H1 (cell line): ENCODE data around the gene ATP6V1G3. TPM values are rescaled to one million over a fixed set of nuclear protein-coding genes. Genes with fewer than 3 reads are reported as not detected.

Experiments used
- CTCF ChIA-PET: fragments of 300-600 bp; sonication (Branson Sonifier 250); formaldehyde crosslinking; loops from one replicate; lab custom pipeline; 2021; ENCODE audit not compliant: partially characterized antibody; lab: Charles Lee
- POLR2A ChIA-PET: fragments of 300-600 bp; sonication (Branson Sonifier 250); formaldehyde crosslinking; loops from one replicate; lab custom pipeline; 2021; ENCODE audit warnings: inconsistent platforms; ENCODE audit not compliant: partially characterized antibody; lab: Charles Lee
- DNase-seq, 2 experiments: peaks; one replicate each; pipeline versions ENCODE4 v3.0.0 to v3.0.0-alpha.2; 2010 to 2022; ENCODE audit warnings: low spot score in 2 of 2, low read depth in 1 of 2, mixed read lengths in 1 of 2
- FAIRE-seq: peaks from 2 replicates; lab custom pipeline; 2011; peaks lifted over from hg19 to GRCh38; lab: Jason Lieb, UNC
- H2AFZ ChIP-seq: 2 replicates; pipeline ENCODE4 v1.8.1; 2012; ENCODE audit warnings: low read length, inconsistent platforms
- H2AK5ac ChIP-seq: 2 replicates; pipeline ENCODE4 v1.6.1; 2013; ENCODE audit warnings: low read depth, low read length
- H2BK120ac ChIP-seq: replicated peaks from 2 replicates; pipeline ENCODE3; 2013; ENCODE audit warnings: low read depth, low read length, inconsistent platforms
- H2BK12ac ChIP-seq: 2 replicates; pipeline ENCODE4 v1.6.1; 2013; ENCODE audit warnings: low read depth, low read length
- H2BK15ac ChIP-seq: 2 replicates; pipeline ENCODE4 v1.6.1; 2013; ENCODE audit warnings: low read length
- H2BK20ac ChIP-seq: 2 replicates; pipeline ENCODE4 v1.6.1; 2013; ENCODE audit warnings: low read length
- H2BK5ac ChIP-seq: 2 replicates; pipeline ENCODE4 v1.6.1; 2013; ENCODE audit warnings: low read depth, low read length
- H3K14ac ChIP-seq: 2 replicates; pipeline ENCODE4 v1.6.1; 2013; ENCODE audit warnings: inconsistent platforms; ENCODE audit not compliant: insufficient read length
- H3K18ac ChIP-seq: 2 replicates; pipeline ENCODE4 v1.6.1; 2013; ENCODE audit warnings: low read length; ENCODE audit errors: extremely low read depth
- H3K23ac ChIP-seq: 2 replicates; pipeline ENCODE4 v1.6.1; 2013; ENCODE audit warnings: inconsistent platforms; ENCODE audit not compliant: insufficient read length
- H3K23me2 ChIP-seq: 2 replicates; pipeline ENCODE4 v1.6.1; 2013; ENCODE audit warnings: low read depth, low read length
- H3K27ac ChIP-seq: 2 replicates; pipeline ENCODE4 v1.6.1; 2011; ENCODE audit warnings: low read depth, low read length, inconsistent platforms
- H3K27me3 ChIP-seq, 4 experiments: replicated peaks in 1 of 4; 1 replicate in 1 of 4; 2 replicates in 3 of 4; pipeline versions ENCODE4 v1.6.1 to v1.8.1; 2011 to 2013; ENCODE audit warnings: low read length in 3 of 4, mild to moderate bottlenecking in 3 of 4, inconsistent platforms in 2 of 4, mixed read lengths in 2 of 4, moderate library complexity in 1 of 4; ENCODE audit not compliant: control insufficient read depth in 3 of 4, insufficient read depth in 3 of 4; ENCODE audit errors: extremely low read depth in 1 of 4
- H3K36me3 ChIP-seq, 4 experiments: 2 replicates each; pipeline versions ENCODE4 v1.6.1 to v1.8.1; 2011 to 2013; ENCODE audit warnings: mild to moderate bottlenecking in 4 of 4, low read length in 3 of 4, moderate library complexity in 2 of 4, control low read depth in 1 of 4, inconsistent platforms in 1 of 4; ENCODE audit not compliant: insufficient read depth in 4 of 4, control insufficient read depth in 2 of 4
- H3K4ac ChIP-seq: replicated peaks from 2 replicates; pipeline ENCODE3; 2013; ENCODE audit warnings: low read length, low read depth, mixed read lengths, inconsistent platforms; ENCODE audit not compliant: insufficient read length
- H3K4me1 ChIP-seq, 4 experiments: replicated peaks in 1 of 4; 1 replicate in 1 of 4; 2 replicates in 3 of 4; pipeline versions ENCODE4 v1.6.1 to v1.8.1; 2011 to 2013; ENCODE audit warnings: low read length in 3 of 4, inconsistent platforms in 2 of 4, mixed read lengths in 1 of 4; ENCODE audit not compliant: insufficient read depth in 4 of 4, control insufficient read depth in 3 of 4
- H3K4me2 ChIP-seq, 2 experiments: 2 replicates each; pipeline versions ENCODE4 v1.6.1 to v1.8.1; 2011 to 2013; ENCODE audit warnings: low read depth in 2 of 2, low read length in 2 of 2, control low read depth in 1 of 2, inconsistent platforms in 1 of 2, mild to moderate bottlenecking in 1 of 2; ENCODE audit not compliant: insufficient read depth in 1 of 2
- H3K4me3 ChIP-seq, 4 experiments: fragments of 200-600, 300-600 bp in 1 of 4; sonication (generic), shearing (Covaris generic), sonication (Bioruptor Twin) in 1 of 4; 2 replicates each; pipeline versions ENCODE4 v1.5.1 to v1.8.1; 2011 to 2016; ENCODE audit warnings: low read length in 4 of 4, low read depth in 3 of 4, control low read depth in 2 of 4, inconsistent platforms in 2 of 4, mild to moderate bottlenecking in 2 of 4, mixed read lengths in 1 of 4, moderate library complexity in 1 of 4; ENCODE audit not compliant: insufficient read depth in 2 of 4; ENCODE audit errors: extremely low read depth in 1 of 4
- H3K56ac ChIP-seq: replicated peaks from 2 replicates; pipeline ENCODE3; 2013; ENCODE audit warnings: low read depth, mild to moderate bottlenecking, mixed read lengths, low read length, inconsistent platforms; ENCODE audit not compliant: insufficient read length
- H3K79me1 ChIP-seq: 2 replicates; pipeline ENCODE4 v1.6.1; 2013; ENCODE audit warnings: low read depth, low read length, control low read depth
- H3K79me2 ChIP-seq, 2 experiments: 2 replicates each; pipeline versions ENCODE4 v1.6.1 to v1.8.1; 2012 to 2013; ENCODE audit warnings: low read length in 2 of 2, mild to moderate bottlenecking in 2 of 2, inconsistent platforms in 1 of 2; ENCODE audit not compliant: insufficient read depth in 2 of 2, control insufficient read depth in 1 of 2
- H3K9ac ChIP-seq, 4 experiments: replicated peaks in 1 of 4; 1 replicate in 1 of 4; 2 replicates in 3 of 4; pipeline versions ENCODE4 v1.6.1 to v1.8.1; 2011 to 2013; ENCODE audit warnings: low read depth in 3 of 4, low read length in 3 of 4, control low read depth in 2 of 4, mild to moderate bottlenecking in 2 of 4, moderate library complexity in 2 of 4, inconsistent platforms in 1 of 4; ENCODE audit errors: extremely low read depth in 1 of 4
- H3K9me3 ChIP-seq, 2 experiments: 2 replicates each; pipeline versions ENCODE4 v1.6.1 to v1.8.1; 2012 to 2013; ENCODE audit warnings: mild to moderate bottlenecking in 2 of 2, moderate library complexity in 2 of 2, control low read depth in 1 of 2, inconsistent platforms in 1 of 2, low read depth in 1 of 2, low read length in 1 of 2, mixed read lengths in 1 of 2; ENCODE audit not compliant: insufficient read depth in 2 of 2
- H4K20me1 ChIP-seq, 2 experiments: replicated peaks in 1 of 2; 2 replicates each; pipeline versions ENCODE3 to v1.8.1; 2011 to 2013; ENCODE audit warnings: inconsistent platforms in 2 of 2, low read length in 2 of 2, mild to moderate bottlenecking in 1 of 2; ENCODE audit not compliant: insufficient read depth in 2 of 2, control insufficient read depth in 1 of 2
- H4K5ac ChIP-seq: 2 replicates; pipeline ENCODE4 v1.6.1; 2013; ENCODE audit warnings: low read length, low read depth, mixed read lengths, inconsistent platforms; ENCODE audit not compliant: insufficient read length
- H4K8ac ChIP-seq: 2 replicates; pipeline ENCODE4 v1.8.0; 2013; ENCODE audit warnings: mild to moderate bottlenecking, moderate library complexity, low read length, inconsistent platforms; ENCODE audit not compliant: insufficient read depth; ENCODE audit errors: extremely low read depth
- H4K91ac ChIP-seq: replicated peaks from 2 replicates; pipeline ENCODE3; 2013; ENCODE audit warnings: low read length, mixed read lengths, inconsistent platforms; ENCODE audit not compliant: insufficient read length
- BACH1 ChIP-seq: IDR thresholded peaks from 2 replicates; pipeline ENCODE4 v1.6.1; 2012; ENCODE audit warnings: low read length, improper control_type of control experiment
- CHD1 ChIP-seq: IDR thresholded peaks from 2 replicates; pipeline ENCODE4 v1.6.1; 2012; ENCODE audit warnings: low read depth, low read length, improper control_type of control experiment
- CREB1 ChIP-seq: IDR thresholded peaks from 2 replicates; pipeline ENCODE4 v1.6.1; 2012; ENCODE audit warnings: inconsistent platforms
- GABPA ChIP-seq: IDR thresholded peaks from 2 replicates; pipeline ENCODE4 v1.6.1; 2011; ENCODE audit warnings: mild to moderate bottlenecking, low read length, moderate library complexity, borderline replicate concordance; ENCODE audit not compliant: insufficient read depth
- KDM4A ChIP-seq: IDR thresholded peaks from one replicate; pipeline ENCODE4 v1.7.1; 2012; ENCODE audit warnings: low read depth, mild to moderate bottlenecking, moderate library complexity, low read length, inconsistent platforms; ENCODE audit not compliant: severe bottlenecking
- POLR2A ChIP-seq, 2 experiments: IDR thresholded peaks; 1 replicate in 1 of 2; 2 replicates in 1 of 2; pipeline ENCODE4 v1.6.1; 2011; ENCODE audit warnings: low read depth in 2 of 2, low read length in 2 of 2, mild to moderate bottlenecking in 2 of 2; ENCODE audit errors: control extremely low read depth in 1 of 2
- RNF2 ChIP-seq: fragments of 200-900, 300-1000 bp; sonication (generic); IDR thresholded peaks from 2 replicates; pipeline ENCODE4 v1.7.1; 2016; ENCODE audit warnings: borderline replicate concordance, low read depth, mild to moderate bottlenecking, antibody characterized with exemption, low read length; ENCODE audit not compliant: poor library complexity, severe bottlenecking; ENCODE audit errors: missing control alignments
- SIRT6 ChIP-seq: IDR thresholded peaks from one replicate; pipeline ENCODE4 v1.7.1; 2012; ENCODE audit warnings: low read length, inconsistent platforms
- SUZ12 ChIP-seq: fragments of 200-600 bp; sonication (generic); IDR thresholded peaks from 2 replicates; pipeline ENCODE4 v1.6.1; 2012; ENCODE audit warnings: mild to moderate bottlenecking, inconsistent platforms, low read length, moderate library complexity, mixed read lengths
- TAF1 ChIP-seq: IDR thresholded peaks from 2 replicates; pipeline ENCODE4 v1.6.1; 2011; ENCODE audit warnings: mild to moderate bottlenecking, low read depth, low read length
- TBP ChIP-seq: IDR thresholded peaks from 2 replicates; pipeline ENCODE4 v1.6.1; 2011; ENCODE audit warnings: low read depth, low read length, improper control_type of control experiment
- WGBS, 2 experiments: shearing (Covaris generic) in 1 of 2; methylation state at CpG; one replicate each; pipeline versions ENCODE4 v1.1.6 to v1.1.7; 2013 to 2015; ENCODE audit warnings: low lambda C conversion rate in 2 of 2, mixed read lengths in 2 of 2, inconsistent platforms in 1 of 2, low coverage in 1 of 2, missing lambda C conversion rate in 1 of 2; ENCODE audit not compliant: insufficient replicate concordance in 2 of 2, insufficient coverage in 1 of 2, insufficient read length in 1 of 2; ENCODE audit errors: extremely low coverage in 1 of 2, missing lambda C conversion rate in 1 of 2; 5-methylcytosine and 5-hydroxymethylcytosine counted together
- polyA plus RNA-seq, 7 experiments: library from polyadenylated mRNA; depleted of rRNA in 3 of 7; stranded (reverse) in 5 of 7; unstranded in 2 of 7; fragments of >200 nt in 5 of 7; fragments of 200-250 nt in 2 of 7; gene quantifications; 1 replicate in 5 of 7; 2 replicates in 1 of 7; 4 replicates in 1 of 7; pipeline versions ENCODE4 v1.2.1 to v1.2.3, GENCODE V29; 2011 to 2013; ENCODE audit warnings: missing spikeins in 2 of 7, mixed read lengths in 2 of 7
- total RNA-seq: library from RNA; stranded (reverse); fragmentation: NEBNext Ultra II Directional; extraction: Animal tissue kit (Norgen Biotek cat#: 25700); gene quantifications from 2 replicates; pipeline ENCODE4 v1.2.1, GENCODE V29; 2021
- TF ChIP-seq, protein P1 (sequence below): IDR thresholded peaks from 2 replicates; pipeline ENCODE4 v1.6.1; 2012; ENCODE audit warnings: low read length, inconsistent platforms

Gene ATP6V1G3
- total and polyA plus RNA-seq, 2 of the 8 experiments (the other 6 are each of a cell fraction or from before 2014, with no cell fraction given) = not detected

DNA sequence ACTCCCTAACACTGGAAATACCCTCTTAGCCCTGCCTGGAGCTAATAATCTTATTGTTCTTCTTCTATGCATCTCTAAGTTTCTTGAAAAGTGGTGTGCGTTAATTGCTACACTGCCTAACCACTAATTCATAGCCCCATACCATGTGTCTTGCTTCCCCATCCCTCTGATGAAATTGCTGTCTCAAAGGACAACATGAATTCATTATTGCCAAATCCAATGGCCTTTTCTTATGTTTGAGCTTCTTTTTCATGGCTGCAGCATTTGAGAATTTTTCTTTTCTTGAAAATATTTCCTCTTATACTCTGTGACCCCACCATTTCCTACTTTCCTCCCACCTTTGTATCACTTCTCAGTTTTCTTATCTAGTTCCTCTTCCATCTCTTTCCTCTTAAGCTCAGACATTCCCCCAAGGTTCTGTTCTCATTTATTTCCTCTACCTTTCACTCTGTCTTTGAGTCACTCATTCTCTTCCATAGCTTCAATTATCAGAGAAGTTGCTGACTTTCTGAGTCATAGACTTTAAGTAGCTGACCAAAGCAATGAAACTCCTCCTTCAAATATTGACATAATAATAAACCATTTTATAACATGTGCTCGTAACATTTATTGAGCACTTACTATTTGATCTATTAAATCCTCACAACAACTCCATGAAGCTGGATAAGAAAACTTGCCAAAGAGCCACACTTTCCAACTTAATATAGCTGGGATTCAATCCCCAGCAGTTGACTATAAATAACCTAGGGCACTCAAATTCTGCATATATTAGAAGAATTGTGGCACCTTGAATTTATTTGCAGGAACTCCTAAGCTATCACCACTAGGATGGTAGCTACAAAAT lies 35.5 kb upstream of the ATP6V1G3 start:
- no peak for FAIRE-seq
- no peak overlapping the region for H4K8ac ChIP-seq
- no peak overlapping the region for H3K4me3 ChIP-seq
- H2BK20ac ChIP-seq = no peak overlapping the region
- H3K18ac ChIP-seq = no peak overlapping the region
- H3K9me3 ChIP-seq = no peaks in the 10 kb centered on the region
- no peak overlapping the region for H2AK5ac ChIP-seq
- H2BK12ac ChIP-seq = no peak overlapping the region
- no peak overlapping the region for H3K4me2 ChIP-seq
- H3K23me2 ChIP-seq = no peaks in the 10 kb centered on the region
- H3K23ac ChIP-seq = no peak overlapping the region
- H4K91ac ChIP-seq = no peak overlapping the region
- H3K27ac ChIP-seq = no peak overlapping the region
- H2BK15ac ChIP-seq = no peak overlapping the region
- H3K9ac ChIP-seq = no peak overlapping the region
- CTCF ChIA-PET = no interaction called here
- no peak overlapping the region for H2BK5ac ChIP-seq
- no peak overlapping the region for H3K56ac ChIP-seq
- no peaks in the 10 kb centered on the region for H4K20me1 ChIP-seq
- H2BK120ac ChIP-seq = peak overlapping the region; percentile 21
- no peak overlapping the region for H2AFZ ChIP-seq
- WGBS, 2 experiments = 95% methylated on average over 2 of the region's 2 CpGs; no CpG with 5 or more reads in 1 of the 2 experiments
- no peaks in the 10 kb centered on the region for H3K36me3 ChIP-seq
- H3K4me1 ChIP-seq = no peaks in the 10 kb centered on the region
- no peak for DNase-seq
- H3K4ac ChIP-seq = no peak overlapping the region
- no peaks in the 10 kb centered on the region for H3K79me1 ChIP-seq
- H3K27me3 ChIP-seq = no peaks in the 10 kb centered on the region
- no peaks in the 10 kb centered on the region for H3K79me2 ChIP-seq
- no peak overlapping the region for H4K5ac ChIP-seq
- POLR2A ChIA-PET = no interaction called here
- H3K14ac ChIP-seq = no peak overlapping the region
- no peak for TF ChIP-seq BACH1
- no peak for TF ChIP-seq KDM4A
- no peak for TF ChIP-seq SIRT6
- TF ChIP-seq TBP = no peak
- TF ChIP-seq, protein P1, sequence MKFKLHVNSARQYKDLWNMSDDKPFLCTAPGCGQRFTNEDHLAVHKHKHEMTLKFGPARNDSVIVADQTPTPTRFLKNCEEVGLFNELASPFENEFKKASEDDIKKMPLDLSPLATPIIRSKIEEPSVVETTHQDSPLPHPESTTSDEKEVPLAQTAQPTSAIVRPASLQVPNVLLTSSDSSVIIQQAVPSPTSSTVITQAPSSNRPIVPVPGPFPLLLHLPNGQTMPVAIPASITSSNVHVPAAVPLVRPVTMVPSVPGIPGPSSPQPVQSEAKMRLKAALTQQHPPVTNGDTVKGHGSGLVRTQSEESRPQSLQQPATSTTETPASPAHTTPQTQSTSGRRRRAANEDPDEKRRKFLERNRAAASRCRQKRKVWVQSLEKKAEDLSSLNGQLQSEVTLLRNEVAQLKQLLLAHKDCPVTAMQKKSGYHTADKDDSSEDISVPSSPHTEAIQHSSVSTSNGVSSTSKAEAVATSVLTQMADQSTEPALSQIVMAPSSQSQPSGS = no peak
- TF ChIP-seq RNF2 = no peak
- no peak for TF ChIP-seq SUZ12
- no peak for TF ChIP-seq TAF1
- no peak for TF ChIP-seq POLR2A (IDR thresholded peaks at IDR 0.05; ENCODE audit: control extremely low read depth in 1 of 2, low read depth in 2 of 2, low read length in 2 of 2)
- no peak for TF ChIP-seq GABPA
- no peak for TF ChIP-seq CHD1
- no peak for TF ChIP-seq CREB1
